OCI-LY1 (cell line): ENCODE data around the gene COTL1.

ENCODE experiments used
- EZH2 ChIP-seq: fragments of 200-600 bp; sonication (generic), shearing (Covaris generic); IDR thresholded peaks from 2 replicates; pipeline ENCODE4 v1.8.0; 2017; ENCODE audit warnings: borderline replicate concordance, mixed run types, mild to moderate bottlenecking, antibody characterized with exemption, low read length, moderate library complexity, mixed read lengths
- TF ChIP-seq, protein P1 (sequence below): fragments of 200-600 bp; sonication (generic), shearing (Covaris generic); IDR thresholded peaks from 2 replicates; pipeline ENCODE4 v1.5.1; 2017; ENCODE audit warnings: mild to moderate bottlenecking, antibody characterized with exemption, low read length, moderate library complexity, mixed read lengths

DNA sequence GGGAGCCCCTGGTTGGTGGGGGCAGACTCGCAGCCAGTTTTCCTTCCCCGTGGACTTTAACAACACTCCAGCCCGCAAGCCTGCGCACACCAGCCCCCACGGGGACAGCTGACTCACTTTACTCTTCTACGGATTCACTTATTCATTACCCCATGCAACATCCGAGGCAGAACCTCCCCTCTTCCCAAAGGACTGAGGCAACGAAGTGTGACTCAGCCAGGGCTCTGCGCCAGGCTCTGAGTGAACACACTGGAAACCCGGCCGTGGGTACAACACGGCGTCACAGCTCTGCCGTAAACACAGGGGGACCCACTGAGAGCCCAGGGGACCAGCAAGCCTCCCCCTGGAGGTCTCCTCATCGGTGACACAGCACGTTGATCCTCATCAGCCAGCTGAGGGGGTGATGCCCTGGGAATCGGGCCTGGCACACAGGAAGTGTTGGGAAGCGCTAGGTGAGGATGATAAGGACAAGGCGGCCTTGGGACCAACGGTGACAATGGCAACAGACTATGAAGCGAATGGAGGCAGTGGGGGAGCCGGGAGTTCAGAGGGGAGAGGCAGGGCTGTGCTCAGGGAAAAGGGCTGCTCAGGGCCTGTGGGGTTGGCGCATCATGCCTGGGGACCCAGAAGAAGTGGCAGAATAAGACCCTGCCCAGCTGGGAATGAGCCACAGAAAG is 14.6 kb downstream of the COTL1 start:
- TF ChIP-seq, protein P1, sequence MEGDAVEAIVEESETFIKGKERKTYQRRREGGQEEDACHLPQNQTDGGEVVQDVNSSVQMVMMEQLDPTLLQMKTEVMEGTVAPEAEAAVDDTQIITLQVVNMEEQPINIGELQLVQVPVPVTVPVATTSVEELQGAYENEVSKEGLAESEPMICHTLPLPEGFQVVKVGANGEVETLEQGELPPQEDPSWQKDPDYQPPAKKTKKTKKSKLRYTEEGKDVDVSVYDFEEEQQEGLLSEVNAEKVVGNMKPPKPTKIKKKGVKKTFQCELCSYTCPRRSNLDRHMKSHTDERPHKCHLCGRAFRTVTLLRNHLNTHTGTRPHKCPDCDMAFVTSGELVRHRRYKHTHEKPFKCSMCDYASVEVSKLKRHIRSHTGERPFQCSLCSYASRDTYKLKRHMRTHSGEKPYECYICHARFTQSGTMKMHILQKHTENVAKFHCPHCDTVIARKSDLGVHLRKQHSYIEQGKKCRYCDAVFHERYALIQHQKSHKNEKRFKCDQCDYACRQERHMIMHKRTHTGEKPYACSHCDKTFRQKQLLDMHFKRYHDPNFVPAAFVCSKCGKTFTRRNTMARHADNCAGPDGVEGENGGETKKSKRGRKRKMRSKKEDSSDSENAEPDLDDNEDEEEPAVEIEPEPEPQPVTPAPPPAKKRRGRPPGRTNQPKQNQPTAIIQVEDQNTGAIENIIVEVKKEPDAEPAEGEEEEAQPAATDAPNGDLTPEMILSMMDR, result no peak
- no peak for TF ChIP-seq EZH2
